Fibroblast of upper back skin (primary cell): Measurements from ENCODE around the gene CCDC57.

Experiments used
- DNase-seq: peaks from one replicate; pipeline ENCODE4 v3.0.0-alpha.2; 2013

CCDC57 gene

DNA sequence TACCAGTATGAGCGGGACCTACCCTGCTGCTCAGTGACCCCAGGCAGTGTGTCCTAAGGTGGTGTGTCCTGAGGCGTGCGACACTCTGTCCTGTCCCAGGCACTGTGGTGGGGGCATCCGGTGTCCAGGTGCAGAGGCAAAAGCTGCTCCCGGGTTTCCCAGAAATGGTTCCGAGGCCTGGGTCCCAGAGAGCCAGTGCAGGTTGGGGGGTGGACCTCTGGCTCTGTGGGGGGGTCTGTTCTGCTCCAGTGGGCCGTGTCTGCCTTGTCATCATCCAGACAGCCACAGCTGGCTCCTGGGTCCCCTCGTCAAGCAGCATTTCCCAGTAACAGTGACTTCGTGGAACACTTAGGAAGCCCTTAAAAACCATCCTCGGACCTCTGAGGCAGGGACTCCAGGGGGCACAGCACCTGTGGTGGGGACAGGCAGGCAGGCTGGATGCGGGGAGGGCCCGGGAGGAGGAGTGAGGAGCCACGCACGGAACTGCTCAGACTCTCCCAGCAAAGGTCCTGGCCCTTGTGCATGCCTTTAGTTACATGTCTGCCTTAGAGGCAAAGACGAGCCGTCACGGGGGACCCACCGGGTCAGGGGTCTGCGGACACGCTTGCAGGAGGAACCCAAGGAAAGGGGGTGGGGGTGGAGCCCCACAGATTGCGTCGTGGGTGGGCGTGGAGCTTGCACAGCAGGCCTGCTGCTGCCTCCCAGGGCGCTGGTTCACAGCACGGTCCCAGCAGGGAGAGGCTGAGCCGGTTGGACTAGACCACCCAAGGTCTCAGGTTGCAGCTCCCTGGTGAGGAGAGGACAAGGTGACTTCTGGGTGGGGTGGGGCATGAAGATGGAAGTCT, 21.8 kb upstream of the CCDC57 start:
- DNase-seq: no peak

DNA sequence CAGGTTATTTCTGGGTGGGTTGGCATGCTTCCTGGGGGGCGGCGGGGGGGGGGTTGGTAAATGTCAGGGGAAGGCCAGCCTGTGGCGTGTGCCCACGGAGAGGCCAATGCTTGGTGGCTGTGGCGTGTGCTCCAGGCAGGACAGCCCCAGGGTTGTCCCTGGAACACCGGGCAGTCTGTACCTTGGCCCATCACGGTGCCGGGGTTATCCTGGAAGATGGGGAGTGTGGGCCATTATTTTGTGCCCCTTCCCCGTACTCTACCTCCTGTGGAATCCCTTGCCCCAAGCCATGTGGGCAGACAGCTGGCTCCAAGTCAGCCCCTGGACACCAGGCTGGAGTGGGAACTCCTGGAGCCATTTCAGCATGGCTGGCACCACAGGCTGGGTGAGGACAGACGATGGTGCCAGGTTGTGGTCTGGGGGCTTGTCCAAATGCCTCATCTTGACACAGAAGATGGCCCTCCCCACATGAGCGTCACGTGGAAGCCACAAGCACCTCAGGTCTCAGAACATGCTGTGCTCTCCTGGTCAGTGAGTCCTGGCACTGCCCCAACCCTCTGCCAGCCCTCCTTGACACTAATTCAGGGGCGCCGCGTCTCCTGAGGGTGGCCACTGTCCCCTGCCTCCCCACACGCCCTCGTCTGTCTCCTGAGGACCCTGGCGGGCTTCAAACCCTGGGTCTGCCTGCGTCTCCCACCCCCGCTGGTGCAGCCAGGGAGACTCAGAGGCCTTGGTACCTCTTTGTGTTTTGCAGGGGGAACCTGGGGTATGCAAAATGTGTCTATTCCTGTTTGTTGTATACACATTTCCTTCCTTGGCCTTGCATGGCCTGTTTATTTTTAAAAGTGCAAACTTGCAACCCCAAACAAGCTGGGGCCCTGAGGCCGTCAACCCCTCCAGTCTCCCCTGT, 20.5 kb upstream of the CCDC57 start:
- no peak for DNase-seq

DNA sequence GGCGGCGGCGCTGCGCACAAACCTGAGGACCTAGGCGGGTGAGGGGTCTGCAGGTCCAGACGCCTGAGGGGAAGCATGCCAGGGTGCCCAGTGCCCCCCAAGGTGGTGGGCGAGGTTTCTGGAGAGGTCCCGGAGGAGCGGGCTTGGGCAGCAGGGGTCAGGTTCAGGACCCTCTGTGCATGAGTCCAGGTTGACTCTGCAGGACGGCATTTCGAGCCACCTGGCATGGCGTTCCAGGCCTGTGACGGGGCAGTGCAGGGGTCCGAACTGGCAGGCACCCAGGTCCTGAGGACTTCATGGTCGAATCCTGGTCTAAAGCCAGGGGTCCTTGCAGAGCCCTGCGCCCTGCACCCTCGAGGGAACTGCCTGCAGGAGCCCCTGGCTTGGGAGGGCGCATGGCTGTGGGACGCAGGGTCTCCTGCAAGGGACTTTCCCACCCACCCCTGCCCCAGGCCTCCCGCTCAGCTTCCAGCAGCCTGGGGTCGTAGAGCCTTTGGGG, 19.7 kb upstream of the CCDC57 start:
- no peak for DNase-seq

DNA sequence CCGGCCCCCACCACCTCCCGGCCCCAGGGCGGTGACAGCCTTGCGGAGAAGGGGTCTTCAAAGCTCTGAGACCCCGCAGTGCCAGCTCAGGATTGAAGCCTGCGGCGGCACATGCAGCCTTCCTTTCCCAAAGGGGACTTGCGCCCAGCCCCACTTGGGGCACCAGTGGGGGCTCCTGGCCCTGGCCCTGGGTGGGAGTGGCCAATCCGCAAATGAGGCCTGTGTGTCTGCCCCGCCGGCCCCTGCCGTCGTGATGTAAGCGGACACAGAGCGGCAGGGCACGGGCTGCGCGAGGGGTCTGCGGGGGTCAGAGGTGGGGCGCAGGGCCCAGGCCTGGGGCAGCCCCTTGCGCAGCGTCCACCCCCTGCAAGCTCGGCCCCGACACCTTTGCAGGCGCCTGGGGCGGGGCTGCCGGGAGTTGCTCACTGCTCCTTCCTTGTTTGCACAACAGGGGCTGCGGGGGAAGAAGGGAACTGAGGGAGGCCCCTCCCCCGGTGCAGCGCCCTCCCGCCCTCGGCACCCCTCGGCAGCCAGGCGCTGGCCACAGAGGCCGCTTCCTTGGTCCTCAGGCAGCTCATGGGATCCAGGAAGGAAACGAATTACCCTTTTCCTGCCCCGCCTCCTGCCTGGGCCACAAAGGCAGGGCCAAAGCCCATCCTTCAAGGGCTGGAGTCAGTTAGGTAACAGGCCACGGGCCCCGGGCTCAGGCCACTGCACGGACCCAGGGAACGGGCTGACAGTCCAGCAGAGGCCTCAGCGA, 19.1 kb upstream of the CCDC57 start:
- DNase-seq: no peak

DNA sequence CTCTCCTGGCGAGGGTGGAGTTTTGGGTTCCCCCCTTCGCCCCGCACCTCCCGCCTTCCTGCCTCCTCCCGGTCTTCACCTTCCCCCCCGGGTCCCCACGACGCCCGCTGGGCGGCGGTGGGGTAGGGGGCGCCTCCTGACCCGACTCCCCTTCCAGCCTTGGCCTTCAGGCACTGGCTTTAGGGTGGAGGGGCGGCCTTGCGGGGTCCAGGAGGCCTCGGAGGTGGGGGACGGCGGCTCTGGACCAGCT, 18.6 kb upstream of the CCDC57 start:
- DNase-seq: no peak

DNA sequence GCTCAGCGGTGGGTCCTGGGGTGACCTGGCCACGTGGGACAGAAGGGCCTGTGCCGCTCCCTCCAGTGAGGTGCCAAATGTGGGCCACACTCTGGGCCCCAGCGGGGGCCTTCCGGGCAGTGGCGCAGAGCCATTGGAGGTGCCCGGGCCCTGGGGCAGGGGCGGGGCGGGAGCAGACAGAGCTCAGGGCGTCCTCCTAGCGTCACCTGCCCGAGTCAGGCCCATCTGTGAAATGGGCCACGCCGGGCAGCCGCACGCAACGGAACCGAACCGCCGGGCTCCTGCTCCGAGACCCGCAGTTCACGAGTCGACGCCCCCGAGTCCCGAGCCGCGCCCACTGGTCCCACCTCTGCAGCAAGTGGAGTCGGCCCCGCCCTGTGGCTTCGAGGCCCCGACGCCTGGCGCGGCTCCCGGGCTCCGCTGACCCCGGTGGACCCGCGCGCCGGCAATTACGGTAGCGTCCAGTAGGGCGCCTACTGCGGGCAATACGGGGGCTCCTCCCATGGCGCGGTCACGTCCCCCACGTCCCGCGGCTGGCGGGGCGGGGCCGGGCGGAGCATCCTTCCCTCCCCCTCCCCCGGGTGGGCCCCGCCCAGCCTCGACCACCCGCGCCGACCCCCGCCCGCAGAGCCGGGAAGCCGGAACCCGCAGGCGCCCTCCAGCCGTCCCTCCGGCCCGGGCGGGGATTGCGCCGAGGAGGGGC, 18.1 kb upstream of the CCDC57 start:
- DNase-seq: peak; percentile 88

DNA sequence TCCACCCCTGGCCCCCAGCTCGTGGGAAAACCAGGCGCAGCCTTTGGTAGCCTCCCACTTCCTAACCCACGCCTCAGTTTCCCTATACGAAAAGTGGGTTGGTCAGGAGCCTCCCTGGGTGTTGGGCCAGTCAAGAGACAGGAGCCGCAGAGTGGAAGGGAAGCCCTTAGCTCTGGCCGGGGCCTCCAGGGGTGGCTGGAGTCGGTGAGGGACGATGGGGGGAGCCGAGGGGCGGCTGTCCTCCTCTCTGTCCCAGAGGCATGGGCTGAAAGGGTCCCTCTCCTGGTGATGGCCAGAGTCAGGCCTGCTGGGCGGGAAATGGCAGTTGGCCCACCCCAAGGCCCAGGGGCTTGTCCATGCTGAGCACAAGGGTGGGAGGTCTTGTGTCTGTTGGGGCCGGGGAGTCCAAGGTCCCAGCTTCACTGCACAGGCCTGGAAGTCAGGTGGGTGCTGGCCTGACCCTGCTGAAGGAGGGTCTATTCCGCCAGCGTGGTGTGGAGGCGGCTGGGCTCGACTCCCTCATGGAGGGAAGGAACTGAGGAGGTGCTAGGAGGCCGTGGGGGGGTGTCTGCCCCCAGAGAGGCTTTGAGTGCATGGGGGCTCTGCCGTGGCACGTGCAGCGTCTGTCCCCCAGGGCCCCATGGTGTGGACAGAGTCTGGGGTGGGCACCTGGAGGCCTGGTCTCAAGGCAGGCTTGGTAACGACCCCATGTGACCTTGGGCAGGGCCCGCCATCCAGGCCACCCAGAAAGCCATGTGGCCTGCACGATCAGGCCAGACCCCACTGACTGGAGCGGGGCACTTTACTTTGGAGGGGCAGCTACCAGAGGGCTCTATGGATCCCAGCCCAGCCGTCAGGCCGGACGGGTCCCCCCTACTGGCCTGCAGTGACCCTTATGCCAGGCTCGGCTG, 17.3 kb upstream of the CCDC57 start:
- no peak for DNase-seq

DNA sequence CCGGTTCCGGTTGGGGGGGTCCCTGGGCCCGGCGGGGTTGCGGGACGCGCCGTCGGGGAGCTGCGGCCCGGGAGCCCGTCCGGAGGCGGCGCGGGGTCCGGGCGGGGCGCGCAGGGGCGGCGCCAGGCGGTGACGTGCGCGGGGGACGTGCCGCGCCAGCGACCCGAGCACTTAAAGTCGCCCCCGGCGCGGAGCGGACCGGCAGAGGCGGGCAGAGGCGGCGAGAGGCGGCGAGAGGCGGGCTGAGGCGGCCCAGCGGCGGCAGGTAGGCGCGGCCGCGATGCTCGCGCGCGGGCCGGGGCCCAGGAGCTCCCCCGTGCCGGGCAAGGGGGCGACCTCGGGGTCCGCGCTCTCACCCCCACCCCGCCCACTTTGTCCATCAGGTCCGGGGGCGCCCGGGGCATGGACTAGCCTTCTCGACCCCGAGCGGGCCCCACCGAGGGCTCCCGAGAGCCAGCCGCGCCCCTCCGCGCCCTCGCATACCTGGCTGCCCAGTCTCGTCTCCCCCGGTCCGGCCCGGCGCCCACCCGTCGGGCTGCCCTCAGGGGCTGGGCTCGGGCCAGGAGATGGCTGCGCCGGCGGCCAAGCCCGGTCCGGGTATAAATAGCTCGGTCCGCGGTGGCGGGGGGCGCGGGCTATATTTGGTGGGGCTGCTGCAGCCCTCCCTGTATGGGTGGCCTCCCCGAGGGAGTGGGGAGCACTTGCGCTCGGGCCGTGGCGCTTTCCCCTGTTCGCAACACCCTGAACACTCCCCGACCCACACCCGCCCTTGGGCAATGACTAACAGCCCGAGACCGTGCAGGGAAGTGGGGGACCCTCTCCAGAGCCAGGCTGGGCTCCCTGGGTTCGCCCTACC, 16.4 kb upstream of the CCDC57 start, which contains the start of gene SLC16A3:
TSS of gene SLC16A3 (plus strand) at position 201 of the 856 bp plus-strand sequence. CDS start 6,967 bp downstream, outside the sequence.
- DNase-seq: peak; percentile 77

DNA sequence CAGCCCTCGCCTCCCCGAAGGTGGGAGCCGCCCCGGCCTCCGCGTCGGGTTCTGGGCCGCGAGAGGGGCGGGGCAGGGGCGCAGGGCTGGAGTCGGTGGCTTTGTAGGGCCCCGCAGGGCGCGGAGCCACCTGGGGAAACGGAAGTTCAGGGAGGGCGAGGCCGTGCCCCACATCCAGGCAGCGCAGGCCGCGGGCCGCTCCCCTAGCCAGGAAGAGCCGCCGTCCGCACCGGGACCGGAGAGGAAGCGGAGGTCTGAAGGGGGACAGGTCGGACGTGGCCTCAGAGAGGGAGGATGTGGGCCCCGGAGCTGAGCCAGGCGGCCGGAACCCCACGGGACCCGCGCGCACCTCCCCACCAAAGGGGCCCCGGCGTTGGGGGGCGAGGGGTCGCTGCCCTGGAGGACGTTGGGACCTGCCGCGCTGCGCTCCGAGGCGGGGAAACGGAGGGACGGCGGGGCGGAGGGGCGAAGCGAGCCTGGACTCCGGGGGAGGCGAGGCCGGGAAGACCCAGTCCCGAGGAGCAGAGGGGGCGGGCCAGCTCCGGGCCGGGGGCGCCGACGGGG, 15.7 kb upstream of the CCDC57 start:
- DNase-seq: no peak

DNA sequence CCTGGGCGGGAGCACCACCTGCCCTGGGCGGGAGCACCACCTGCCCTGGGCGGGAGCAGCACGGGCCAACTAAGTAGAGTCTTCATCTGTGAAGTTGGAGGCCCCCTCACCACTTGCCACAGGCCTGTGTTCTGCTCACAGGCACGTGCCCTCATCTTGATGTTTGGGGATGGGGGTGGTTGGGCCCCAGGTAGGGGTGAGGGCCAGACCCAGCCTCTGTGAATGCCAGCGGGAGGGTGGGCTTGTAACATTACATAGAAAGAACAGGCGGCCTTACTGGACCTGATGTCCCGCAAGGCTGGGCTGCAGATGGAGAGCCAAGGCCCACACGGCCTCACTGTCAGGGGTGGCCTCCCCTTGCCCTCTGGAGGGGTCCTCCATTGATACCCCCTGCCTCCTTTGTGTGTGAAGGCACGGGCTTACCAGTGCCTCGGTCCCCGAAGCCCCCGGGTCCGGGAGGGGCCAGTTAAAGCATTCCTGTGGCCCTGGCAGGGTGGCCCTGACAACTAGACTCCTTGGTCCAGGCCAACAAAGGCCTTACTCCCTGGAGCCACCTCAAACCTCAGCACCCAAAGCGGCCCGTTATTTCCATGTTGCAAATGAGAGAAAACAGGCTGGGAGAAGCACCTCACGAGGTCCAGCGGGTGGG, 15.1 kb upstream of the CCDC57 start:
- no peak for DNase-seq

DNA sequence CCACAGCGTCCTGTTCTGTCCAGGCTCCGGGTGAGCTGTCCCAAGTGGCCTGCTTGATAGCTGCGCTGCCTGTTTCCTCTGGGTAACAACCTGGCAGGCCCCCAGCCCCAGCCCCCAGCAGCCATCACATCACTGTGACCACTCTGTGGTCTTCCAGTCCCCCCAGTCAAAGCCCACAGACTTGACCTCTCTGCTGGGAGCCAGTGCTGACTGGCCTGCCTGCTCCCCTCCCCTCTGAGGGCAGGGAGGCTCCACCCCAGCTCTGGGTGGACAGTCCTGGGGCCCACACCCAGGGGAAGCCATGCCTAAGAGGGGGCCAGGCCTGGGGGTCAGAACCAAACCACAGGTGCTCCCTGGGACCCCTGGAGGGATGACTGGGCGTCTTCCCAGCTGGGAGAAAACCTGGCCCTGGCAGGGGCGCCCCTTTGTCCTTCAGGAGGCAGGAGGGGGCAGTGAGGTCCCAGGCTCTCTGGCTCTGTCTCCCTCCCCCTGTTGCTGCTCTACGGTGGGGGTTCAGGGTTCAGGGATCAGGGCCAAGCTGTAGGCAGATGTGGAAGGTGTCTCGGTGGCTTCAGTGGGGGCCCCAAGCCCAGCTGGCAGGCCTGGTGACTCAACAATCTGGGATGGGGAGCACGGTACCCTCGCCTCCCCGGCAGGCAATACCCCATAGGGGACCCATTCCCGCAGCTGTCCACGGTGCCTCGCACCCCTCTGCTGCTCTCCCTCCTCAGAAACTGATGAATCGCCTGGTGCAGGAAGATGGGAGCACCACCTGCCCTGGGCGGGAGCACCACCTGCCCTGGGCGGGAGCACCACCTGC, 14.4 kb upstream of the CCDC57 start:
- no peak for DNase-seq

DNA sequence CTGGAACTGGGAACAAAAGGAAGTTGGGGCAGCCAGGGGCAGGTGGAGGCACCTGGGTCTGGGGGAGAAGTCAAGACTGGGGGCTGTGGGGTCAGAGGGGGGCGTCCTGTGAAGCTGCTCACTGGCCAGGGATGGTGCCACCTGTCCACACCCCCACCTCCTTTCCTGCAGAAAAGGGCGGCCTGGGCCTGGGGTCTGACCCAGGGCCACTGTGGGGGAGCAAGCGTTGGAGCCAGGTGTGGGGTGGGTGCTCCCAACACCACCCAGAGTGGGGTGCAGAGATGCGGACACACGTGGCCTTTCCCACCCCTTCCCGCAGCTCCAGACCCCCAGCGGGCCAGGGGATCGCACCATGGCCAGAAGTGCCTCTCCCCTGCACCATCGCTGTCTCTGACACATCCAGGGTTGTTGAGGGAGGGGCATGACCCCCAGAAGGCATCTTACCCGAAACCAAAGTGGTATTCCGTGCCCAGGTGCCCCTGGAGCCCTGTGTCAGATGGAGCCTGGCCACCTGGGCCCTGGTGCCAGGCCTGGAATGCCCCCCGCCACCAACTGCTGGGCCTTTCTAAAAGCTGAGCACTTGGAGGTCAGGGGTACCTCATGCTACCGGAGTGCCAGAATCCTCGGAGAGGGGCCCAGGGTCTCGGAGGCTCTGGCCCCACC, 13.6 kb upstream of the CCDC57 start:
- DNase-seq: no peak

DNA sequence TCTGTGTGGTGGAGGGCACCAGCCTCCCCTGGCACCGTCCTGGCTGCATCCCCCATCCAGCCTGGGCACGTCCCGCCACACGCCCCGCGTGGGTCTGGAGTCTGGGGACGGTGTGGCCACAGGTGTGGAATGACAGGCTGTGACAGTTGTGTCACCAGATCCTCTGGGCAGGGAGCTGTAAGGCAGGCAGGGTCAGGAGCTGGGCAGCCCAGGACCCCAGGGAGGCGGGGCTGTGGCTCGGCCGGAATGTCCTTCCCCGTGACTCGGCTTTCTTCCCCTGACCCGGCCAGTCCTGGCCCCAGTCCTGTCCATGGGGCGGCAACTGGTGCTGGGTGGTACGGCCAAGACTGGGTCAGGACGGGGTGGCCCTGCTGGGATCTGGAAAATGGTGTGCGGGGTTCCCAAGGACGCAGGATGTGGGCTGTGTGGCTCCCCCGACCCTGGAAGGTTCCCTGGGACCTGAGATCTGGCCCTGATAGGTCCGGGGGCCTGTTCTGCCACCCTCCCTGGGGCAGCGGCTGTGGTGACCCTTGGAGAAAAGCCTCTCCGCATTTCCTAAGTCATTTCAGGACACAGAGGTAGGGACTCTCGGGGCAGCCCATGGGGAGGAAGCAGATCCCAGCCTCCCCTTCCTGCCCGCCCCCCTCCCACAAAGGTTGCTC, 12.9 kb upstream of the CCDC57 start:
- no peak for DNase-seq

DNA sequence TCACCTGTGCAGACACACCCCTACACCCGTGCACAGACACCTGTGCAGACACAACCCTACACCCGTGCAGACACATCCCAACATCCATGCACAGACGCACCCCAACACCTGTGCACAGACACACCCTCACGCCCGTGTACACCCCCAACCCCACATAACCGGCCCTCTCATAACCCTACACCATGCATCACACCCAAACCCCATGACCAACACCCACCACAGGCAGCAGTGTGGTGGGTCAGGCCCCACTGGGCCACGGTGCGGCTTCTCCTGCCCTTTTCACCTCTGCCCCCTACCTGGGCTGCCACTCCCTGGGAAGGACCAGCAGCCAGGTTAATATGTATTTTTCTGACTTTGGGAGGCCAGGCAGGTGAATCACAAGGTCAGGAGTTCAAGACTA, 12.0 kb upstream of the CCDC57 start:
- no peak for DNase-seq

DNA sequence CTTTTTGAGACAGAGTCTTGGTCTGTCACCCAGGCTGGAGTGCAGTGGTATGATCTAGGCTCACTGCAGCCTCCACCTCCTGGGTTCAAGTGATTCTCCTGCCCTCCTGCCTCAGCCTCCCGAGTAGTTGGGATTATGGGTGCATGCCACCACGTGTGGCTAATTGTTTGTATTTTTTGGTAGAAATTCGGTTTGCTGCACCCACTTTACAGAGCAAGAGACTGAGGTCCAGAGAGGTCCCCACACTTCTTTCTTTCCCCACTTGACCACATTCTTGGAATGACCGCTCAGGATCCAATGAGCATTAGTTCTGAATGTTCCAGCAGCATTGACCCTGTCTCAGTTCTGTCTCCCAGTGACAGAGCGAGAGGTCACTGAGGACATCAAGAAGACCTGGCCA, 10.9 kb upstream of the CCDC57 start:
- DNase-seq: no peak

DNA sequence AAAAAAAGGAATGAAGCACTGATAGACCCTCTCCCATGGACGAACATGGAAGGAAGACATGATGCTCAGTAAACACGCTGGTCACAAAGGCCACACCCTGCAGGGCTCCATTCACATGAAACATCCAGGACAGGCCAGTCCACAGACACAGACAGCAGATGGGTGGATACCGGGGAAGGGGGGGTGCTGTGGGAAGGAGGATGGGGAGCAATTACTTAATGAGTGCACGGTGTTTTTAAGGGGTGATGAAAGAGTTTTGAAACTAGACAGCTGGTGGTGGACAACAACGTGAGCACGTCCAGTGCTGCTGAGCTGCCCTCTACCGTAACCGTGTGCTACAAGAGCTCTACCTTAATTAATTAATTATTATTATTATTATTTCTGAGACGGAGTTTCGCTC, 10.2 kb upstream of the CCDC57 start:
- no peak for DNase-seq

DNA sequence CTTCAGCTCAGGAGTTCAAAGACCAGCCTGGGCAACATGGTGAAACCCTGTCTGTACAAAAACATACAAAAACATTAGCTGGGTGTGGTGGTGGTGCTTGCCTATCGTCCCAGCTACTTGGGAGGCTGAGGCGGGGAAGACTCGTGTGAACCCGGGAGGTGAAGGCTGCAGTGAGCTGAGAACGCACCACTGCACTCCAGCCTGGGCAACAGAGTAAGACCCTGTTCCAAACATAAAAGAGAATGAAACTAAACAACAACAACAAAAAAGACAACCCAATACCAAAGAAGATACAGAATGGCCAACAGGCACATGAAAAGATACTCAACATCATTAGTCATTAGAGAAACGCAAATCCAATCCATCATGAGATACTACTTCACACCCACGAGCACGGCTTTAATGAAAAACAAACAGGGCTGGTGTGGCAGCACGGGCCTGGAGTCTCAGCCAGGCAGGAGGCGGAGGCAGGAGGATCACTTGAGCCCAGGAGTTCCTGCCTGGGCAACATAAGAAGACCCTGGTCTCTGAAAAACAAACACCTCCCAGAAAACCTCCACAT, 8.8 kb upstream of the CCDC57 start:
- no peak for DNase-seq
